A549 (cell line): ENCODE results near the gene MRPS6. TPM values are rescaled to one million over a fixed set of nuclear protein-coding genes. Genes with fewer than 3 reads are reported as not detected.
A peak's percentile ranks its signal among the peaks of the same experiment; 100 is the strongest.

ENCODE experiments used
- ATAC-seq, 2 experiments: fragments of 200-7000 bp in 1 of 2; fragments of >200 bp in 1 of 2; cut with Nextera tagmentation in 1 of 2; cut with Tn5 transposase in 1 of 2; 3 replicates each; pipeline versions ENCODE4 v1.8.0 to v1.9.1; 2018 to 2020; ENCODE audit warnings: mild to moderate bottlenecking in 1 of 2, moderate library complexity in 1 of 2
- CTCF ChIA-PET: fragments of 300-600 bp; sonication (Branson Sonifier 250); formaldehyde crosslinking; extraction: SDS; loops from one replicate; lab custom pipeline; 2021; ENCODE audit warnings: antibody characterized with exemption, inconsistent platforms; lab: Yijun Ruan, JAX
- POLR2A ChIA-PET: fragments of 350-600 bp; formaldehyde crosslinking; extraction: SDS; loops from one replicate; lab custom pipeline; 2021; ENCODE audit warnings: antibody characterized with exemption, inconsistent platforms; lab: Yijun Ruan, JAX
- DNase-seq, 2 experiments: peaks; one replicate each; pipeline versions ENCODE4 v3.0.0 to v3.0.0-alpha.2; 2011 to 2016; ENCODE audit warnings: low read depth in 1 of 2, low spot score in 1 of 2
- FAIRE-seq: peaks from 2 replicates; lab custom pipeline; 2011; peaks lifted over from hg19 to GRCh38; lab: Jason Lieb, UNC
- H3K27ac ChIP-seq, 2 experiments: fragments of >200 bp; sonication (Bioruptor Twin); formaldehyde crosslinking; 3 replicates each; pipeline ENCODE4 v1.5.1; 2016 to 2017
- H3K4me1 ChIP-seq: fragments of >200 bp; sonication (Bioruptor Twin); formaldehyde crosslinking; 3 replicates; pipeline ENCODE4 v1.6.1; 2016
- H3K4me2 ChIP-seq: fragments of >200 bp; sonication (Bioruptor Twin); formaldehyde crosslinking; 3 replicates; pipeline ENCODE4 v1.6.1; 2016
- H3K4me3 ChIP-seq: fragments of >200 bp; sonication (Bioruptor Twin); formaldehyde crosslinking; 3 replicates; pipeline ENCODE4 v1.5.1; 2016
- H3K9me3 ChIP-seq: fragments of >200 bp; sonication (Bioruptor Twin); formaldehyde crosslinking; 3 replicates; pipeline ENCODE4 v1.6.1; 2016
- CBX8 ChIP-seq: fragments of 200-600 bp; sonication (generic); IDR thresholded peaks from 2 replicates; pipeline ENCODE4 v1.6.1; 2016
- CEBPB ChIP-seq, 2 experiments: fragments of >200 bp in 1 of 2; sonication (Bioruptor Twin) in 1 of 2; formaldehyde crosslinking in 1 of 2; IDR thresholded peaks; 2 replicates each; pipeline ENCODE4 v1.6.1; 2012 to 2016
- CHD4 ChIP-seq: fragments of 200-600 bp; sonication (generic); IDR thresholded peaks from 2 replicates; pipeline ENCODE4 v1.6.1; 2016; ENCODE audit warnings: antibody characterized with exemption, mild to moderate bottlenecking, borderline replicate concordance
- EHF ChIP-seq: fragments of 250-450 bp; sonication (Bioruptor Pico); IDR thresholded peaks from 2 replicates; pipeline ENCODE4 v1.5.0; 2020; ENCODE audit warnings: mild to moderate bottlenecking
- EP300 ChIP-seq, 2 experiments: fragments of >200 bp; sonication (Bioruptor Twin); formaldehyde crosslinking; IDR thresholded peaks; 2 replicates in 1 of 2; 3 replicates in 1 of 2; pipeline ENCODE4 v1.6.1; 2016 to 2017
- FOSL2 ChIP-seq, 2 experiments: fragments of 450-650 bp in 1 of 2; fragments of >200 bp in 1 of 2; sonication (Bioruptor Twin) in 1 of 2; formaldehyde crosslinking; IDR thresholded peaks; 2 replicates each; pipeline versions ENCODE4 v1.5.0 to v1.6.1; 2016 to 2020; ENCODE audit warnings: mild to moderate bottlenecking in 1 of 2, moderate library complexity in 1 of 2
- FOXS1 ChIP-seq: fragments of 250-450 bp; sonication (Bioruptor Pico); IDR thresholded peaks from 2 replicates; pipeline ENCODE4 v1.5.0; 2020; ENCODE audit warnings: mild to moderate bottlenecking, moderate library complexity
- JUN ChIP-seq, 2 experiments: fragments of >200 bp; sonication (Bioruptor Twin); formaldehyde crosslinking; IDR thresholded peaks; 2 replicates in 1 of 2; 3 replicates in 1 of 2; pipeline ENCODE4 v1.6.1; 2016 to 2017
- JUNB ChIP-seq: fragments of >200 bp; sonication (Bioruptor Twin); formaldehyde crosslinking; IDR thresholded peaks from 2 replicates; pipeline ENCODE4 v1.6.1; 2016
- KDM5A ChIP-seq: fragments of 200-600 bp; sonication (generic); IDR thresholded peaks from 2 replicates; pipeline ENCODE4 v1.6.1; 2016; ENCODE audit warnings: antibody characterized with exemption, mild to moderate bottlenecking
- MYC ChIP-seq: IDR thresholded peaks from 2 replicates; pipeline ENCODE4 v1.6.1; 2012; ENCODE audit warnings: mild to moderate bottlenecking, inconsistent platforms, low read length, improper control_type of control experiment, borderline replicate concordance
- PHF8 ChIP-seq: fragments of 200-600 bp; sonication (generic); IDR thresholded peaks from 2 replicates; pipeline ENCODE4 v1.6.1; 2016; ENCODE audit warnings: low read depth, mild to moderate bottlenecking, antibody characterized with exemption, moderate library complexity, borderline replicate concordance
- POLR2A ChIP-seq: IDR thresholded peaks from 2 replicates; pipeline ENCODE4 v1.6.1; 2012; ENCODE audit warnings: mild to moderate bottlenecking, low read length
- RCOR1 ChIP-seq: fragments of 150-350 bp; IDR thresholded peaks from 2 replicates; pipeline ENCODE4 v1.6.1; 2014; ENCODE audit warnings: antibody characterized with exemption, low read length, low read depth
- RNF2 ChIP-seq: fragments of 200-600 bp; sonication (generic); IDR thresholded peaks from 2 replicates; pipeline ENCODE4 v1.6.1; 2016; ENCODE audit warnings: low read depth, mild to moderate bottlenecking, antibody characterized with exemption, moderate library complexity, borderline replicate concordance
- SMC3 ChIP-seq: fragments of >200 bp; sonication (Bioruptor Twin); formaldehyde crosslinking; IDR thresholded peaks from 3 replicates; pipeline ENCODE4 v1.6.1; 2018; ENCODE audit warnings: inconsistent platforms
- SREBF2 ChIP-seq: fragments of 450-650 bp; IDR thresholded peaks from 2 replicates; pipeline ENCODE4 v1.6.1; 2014; ENCODE audit warnings: mild to moderate bottlenecking, moderate library complexity
- USF2 ChIP-seq: fragments of 450-650 bp; IDR thresholded peaks from 2 replicates; pipeline ENCODE4 v1.6.1; 2014; ENCODE audit warnings: antibody characterized with exemption
- ZC3H11A ChIP-seq: fragments of 450-650 bp; IDR thresholded peaks from 2 replicates; pipeline ENCODE4 v1.6.1; 2014; ENCODE audit warnings: antibody characterized with exemption, mild to moderate bottlenecking
- WGBS: methylation state at CpG from one replicate; pipeline ENCODE4 v1.1.6; 2017; ENCODE audit errors: missing lambda C conversion rate; 5-methylcytosine and 5-hydroxymethylcytosine counted together
- polyA plus RNA-seq, 4 experiments: library from polyadenylated mRNA; depleted of rRNA in 3 of 4; stranded (reverse); fragments of >200 nt; fragmentation: RNase III in 1 of 4; extraction: RNeasy Plus Mini Kit Qiagen cat#74134 plus additional on column Dnase treatment in 1 of 4; gene quantifications; 2 replicates in 3 of 4; 3 replicates in 1 of 4; pipeline ENCODE4 v1.2.3, GENCODE V29; 2011 to 2017
- TF ChIP-seq, protein P1 (sequence below): fragments of >200 bp; sonication (Bioruptor Twin); formaldehyde crosslinking; IDR thresholded peaks from 3 replicates; pipeline ENCODE4 v1.6.1; 2016
- TF ChIP-seq, protein P2 (sequence below): IDR thresholded peaks from 2 replicates; pipeline ENCODE4 v1.6.1; 2012
- TF ChIP-seq, protein P3 (sequence below): fragments of 250-450 bp; sonication (Bioruptor Pico); IDR thresholded peaks from 2 replicates; pipeline ENCODE4 v1.5.0; 2020; ENCODE audit warnings: low read depth, mild to moderate bottlenecking, moderate library complexity

Gene MRPS6
- polyA plus RNA-seq, 2 of the 4 experiments (the other 2 are of a cell fraction), result 26.9 to 57.4 TPM

- Histone ChIP-seq H3K4me1 (no peaks in the 10 kb centered on the region), H3K4me2 (no peak overlapping the region), H3K9me3 (no peaks in the 10 kb centered on the region), H3K27ac (no peak overlapping the region), H3K4me3 (no peak overlapping the region)
- DNase-seq (peak in 1 of 2 experiments; percentile 27), FAIRE-seq (no peak), ATAC-seq (peak in 1 of 2 experiments; percentile 71; a peak in 3 of 6 replicates)
- ChIA-PET CTCF (interaction anchor here (4.1 kb wide), 1 partner anchor 138 kb away, joined by 10 read pairs; no protein-coding TSS in a partner anchor), POLR2A (no interaction called here)
- WGBS, result 45% methylated on average over 3 of the region's 3 CpGs
- TF ChIP-seq USF2 (0 out of 2 replicates have a peak, but pooled peaks have one; percentile 9), CHD4 (no peak)
These were observed 11.4 kb upstream of the MRPS6 start for GRCh38 chr21:34061983-34062382.

DNA sequence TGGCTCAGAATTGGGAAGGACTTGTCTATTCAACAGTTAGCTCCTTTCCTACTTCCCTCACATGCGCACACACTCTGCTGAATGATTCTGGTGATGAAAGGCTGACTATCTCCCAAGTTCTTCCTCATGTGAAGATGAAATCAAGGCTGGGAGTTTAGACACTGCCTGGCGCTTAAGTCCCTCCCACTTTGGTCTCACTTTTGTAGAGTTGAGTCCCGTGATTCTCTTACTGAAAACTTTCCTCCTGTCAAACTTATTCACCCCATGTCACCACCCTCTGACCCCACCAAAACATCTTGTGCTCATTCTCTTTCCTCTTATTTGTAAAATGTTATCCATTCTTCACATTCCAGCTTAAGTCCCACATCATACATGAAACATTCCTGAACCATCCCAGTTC lies 8.4 kb upstream of the MRPS6 start:
- ATAC-seq (no peak), FAIRE-seq (no peak), DNase-seq (no peak)
- POLR2A ChIA-PET, result no interaction called here
- Histone ChIP-seq H3K27ac (no peak overlapping the region), H3K4me2 (no peak overlapping the region), H3K4me3 (no peak overlapping the region), H3K4me1 (no peaks in the 10 kb centered on the region), H3K9me3 (no peaks in the 10 kb centered on the region)
- WGBS, result 61% methylated on average over 3 of the region's 3 CpGs
- no peak for TF ChIP-seq FOSL2 (IDR thresholded peaks at IDR 0.05)
- TF ChIP-seq FOSL2 (CRISPR knock-in tag; IDR thresholded peaks at IDR 0.05), result no peak
- TF ChIP-seq FOXS1, result no peak
- TF ChIP-seq, protein P1, sequence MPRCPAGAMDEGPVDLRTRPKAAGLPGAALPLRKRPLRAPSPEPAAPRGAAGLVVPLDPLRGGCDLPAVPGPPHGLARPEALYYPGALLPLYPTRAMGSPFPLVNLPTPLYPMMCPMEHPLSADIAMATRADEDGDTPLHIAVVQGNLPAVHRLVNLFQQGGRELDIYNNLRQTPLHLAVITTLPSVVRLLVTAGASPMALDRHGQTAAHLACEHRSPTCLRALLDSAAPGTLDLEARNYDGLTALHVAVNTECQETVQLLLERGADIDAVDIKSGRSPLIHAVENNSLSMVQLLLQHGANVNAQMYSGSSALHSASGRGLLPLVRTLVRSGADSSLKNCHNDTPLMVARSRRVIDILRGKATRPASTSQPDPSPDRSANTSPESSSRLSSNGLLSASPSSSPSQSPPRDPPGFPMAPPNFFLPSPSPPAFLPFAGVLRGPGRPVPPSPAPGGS, result no peak
- TF ChIP-seq USF2, result no peak
- no peak for TF ChIP-seq CBX8
- TF ChIP-seq CEBPB (IDR thresholded peaks at IDR 0.05), result no peak
- CTCF ChIA-PET, result interaction anchor here (1.0 to 4.1 kb wide), 2 partner anchors 141 to 284 kb away, joined by 4 to 10 read pairs; no protein-coding TSS in a partner anchor

- FAIRE-seq (no peak), DNase-seq (no peak), ATAC-seq (no peak)
- no peaks in the 10 kb centered on the region for H3K9me3 ChIP-seq
- ChIA-PET POLR2A (no interaction called here), CTCF (interaction anchor here (1.0 kb wide), 1 partner anchor 130 kb away, joined by 3 read pairs; no protein-coding TSS in a partner anchor)
- H3K4me1 ChIP-seq, result peaks cover 18% of the 10 kb centered on the region
- H3K27ac ChIP-seq, result no peak overlapping the region
- no peak overlapping the region for H3K4me3 ChIP-seq
- TF ChIP-seq PHF8 (no peak), JUNB (no peak), KDM5A (no peak), EHF (no peak)
- TF ChIP-seq, protein P2, sequence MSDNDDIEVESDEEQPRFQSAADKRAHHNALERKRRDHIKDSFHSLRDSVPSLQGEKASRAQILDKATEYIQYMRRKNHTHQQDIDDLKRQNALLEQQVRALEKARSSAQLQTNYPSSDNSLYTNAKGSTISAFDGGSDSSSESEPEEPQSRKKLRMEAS, result no peak
- no peak overlapping the region for H3K4me2 ChIP-seq
- 94% methylated on average over 9 of the region's 9 CpGs for WGBS
These were observed 1.7 kb upstream of the MRPS6 start for GRCh38 chr21:34071683-34072082.

DNA sequence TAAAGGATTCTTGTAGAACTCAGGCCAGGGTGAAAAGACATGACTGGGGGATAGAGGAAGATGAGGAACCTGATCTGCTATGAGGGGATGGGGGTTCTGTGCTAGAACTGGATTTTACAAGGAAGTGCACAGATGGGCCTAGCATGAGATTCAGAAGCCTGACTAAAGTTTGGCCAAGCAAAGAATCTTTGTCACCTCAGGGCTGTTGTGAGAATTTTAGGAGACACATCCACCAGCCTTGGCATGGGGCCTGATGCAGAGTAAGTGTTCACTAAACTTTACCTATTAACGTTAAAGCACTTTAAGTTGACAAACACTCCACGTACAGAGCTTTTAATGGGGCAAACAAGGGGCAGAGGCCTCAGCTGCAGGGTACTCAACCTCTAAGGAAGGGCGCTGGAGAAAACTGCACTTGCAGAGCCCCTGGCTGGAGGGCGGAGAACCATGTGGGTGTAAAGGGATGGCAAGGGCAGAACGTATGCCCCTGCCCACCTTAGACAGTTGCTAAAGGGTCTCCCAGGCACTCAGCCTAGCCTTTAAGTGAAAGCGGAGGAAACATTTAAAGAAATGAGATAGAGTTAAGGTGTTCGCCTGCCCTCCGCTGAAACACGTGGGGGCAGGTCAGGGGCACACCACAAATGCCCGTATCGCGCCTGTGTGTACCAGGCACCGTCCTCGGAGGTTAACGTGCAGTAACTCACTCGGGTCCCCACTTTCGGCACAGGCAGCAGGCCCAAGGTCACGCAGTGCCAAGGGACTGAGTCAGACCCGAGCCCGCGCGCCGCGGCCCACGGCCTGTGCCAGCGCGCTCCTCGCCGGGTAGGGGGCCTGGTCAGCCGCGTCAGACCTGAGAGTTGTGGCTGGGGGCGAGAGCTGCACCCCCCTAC lies 990 bp upstream of the MRPS6 start:
- H3K9me3 ChIP-seq, result no peaks in the 10 kb centered on the region
- H3K4me3 ChIP-seq, result peak overlapping the region; percentile 98
- WGBS, result 95% methylated on average over 16 of the region's 32 CpGs
- ChIA-PET CTCF (interaction anchor here (0.7 to 1.5 kb wide), 6 partner anchors 14 to 276 kb away, joined by 3 to 6 read pairs (median 3); no protein-coding TSS in a partner anchor), POLR2A (interaction anchor here (1.0 to 2.2 kb wide), 4 partner anchors 101 to 149 kb away, joined by 3 to 11 read pairs (median 8); no protein-coding TSS in a partner anchor)
- peak overlapping the region; percentile 85 for H3K4me2 ChIP-seq
- H3K4me1 ChIP-seq, result peaks cover 18% of the 10 kb centered on the region
- DNase-seq (no peak), ATAC-seq (peak; percentile 37 to 44; a peak in 4 of 6 replicates), FAIRE-seq (no peak)
- peak overlapping the region; percentile 93 to 100 for H3K27ac ChIP-seq
- TF ChIP-seq EP300 (IDR thresholded peaks at IDR 0.05) (no peak), JUN (IDR thresholded peaks at IDR 0.05) (no peak), SMC3 (no peak), JUNB (no peak), ZC3H11A (no peak), MYC (no peak), RCOR1 (no peak), SREBF2 (no peak), RNF2 (no peak), POLR2A (no peak)
- TF ChIP-seq, protein P3, sequence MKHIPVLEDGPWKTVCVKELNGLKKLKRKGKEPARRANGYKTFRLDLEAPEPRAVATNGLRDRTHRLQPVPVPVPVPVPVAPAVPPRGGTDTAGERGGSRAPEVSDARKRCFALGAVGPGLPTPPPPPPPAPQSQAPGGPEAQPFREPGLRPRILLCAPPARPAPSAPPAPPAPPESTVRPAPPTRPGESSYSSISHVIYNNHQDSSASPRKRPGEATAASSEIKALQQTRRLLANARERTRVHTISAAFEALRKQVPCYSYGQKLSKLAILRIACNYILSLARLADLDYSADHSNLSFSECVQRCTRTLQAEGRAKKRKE, result no peak
